Smooth muscle cell (in vitro differentiated cells): ENCODE data around the gene RFC1. TPM values are rescaled to one million over a fixed set of nuclear protein-coding genes. Genes with fewer than 3 reads are reported as not detected.

Experiments used
- DNase-seq: peaks from one replicate; lab custom pipeline; 2025; ENCODE audit not compliant: unreplicated experiment; lab: John Stamatoyannopoulos, UW
- H2AFZ ChIP-seq: fragments of 200-600 bp; sonication (generic); 2 replicates; pipeline ENCODE4 v1.6.0; 2016; ENCODE audit warnings: antibody characterized with exemption, low read depth, mild to moderate bottlenecking
- H3F3A ChIP-seq: fragments of 200-600 bp; sonication (generic); 2 replicates; pipeline ENCODE4 v1.6.0; 2017; ENCODE audit warnings: antibody characterized with exemption, low read depth
- H3K27ac ChIP-seq: fragments of 200-600 bp; sonication (generic); 2 replicates; pipeline ENCODE4 v1.5.1; 2016; ENCODE audit warnings: low read depth, mild to moderate bottlenecking
- H3K27me3 ChIP-seq: fragments of 200-600 bp; sonication (generic); 2 replicates; pipeline ENCODE4 v1.6.1; 2016; ENCODE audit warnings: low read depth, mild to moderate bottlenecking
- H3K36me3 ChIP-seq: fragments of 200-600 bp; sonication (generic); 2 replicates; pipeline ENCODE4 v1.5.1; 2016; ENCODE audit warnings: low read depth
- H3K4me1 ChIP-seq: fragments of 200-600 bp; sonication (generic); 2 replicates; pipeline ENCODE4 v1.5.1; 2016; ENCODE audit warnings: low read depth
- H3K4me2 ChIP-seq: fragments of 200-600 bp; sonication (generic); 2 replicates; pipeline ENCODE4 v1.6.0; 2016; ENCODE audit warnings: mild to moderate bottlenecking
- H3K4me3 ChIP-seq: fragments of 200-600 bp; sonication (generic); 2 replicates; pipeline ENCODE4 v1.5.1; 2016; ENCODE audit warnings: mild to moderate bottlenecking
- H3K79me2 ChIP-seq: fragments of 200-600 bp; sonication (generic); 2 replicates; pipeline ENCODE4 v1.6.0; 2016; ENCODE audit warnings: low read depth, mild to moderate bottlenecking
- H3K9ac ChIP-seq: fragments of 200-600 bp; sonication (generic); 2 replicates; pipeline ENCODE4 v1.6.0; 2016; ENCODE audit warnings: low read depth
- H3K9me3 ChIP-seq: fragments of 200-600 bp; sonication (generic); replicated peaks from 2 replicates; pipeline ENCODE4 v1.5.1; 2016; ENCODE audit warnings: low read depth
- H4K20me1 ChIP-seq: fragments of 200-600 bp; sonication (generic); 2 replicates; pipeline ENCODE4 v1.6.0; 2016; ENCODE audit warnings: low read depth
- WGBS: methylation state at CpG from one replicate; pipeline ENCODE4 v1.1.7; 2016; ENCODE audit warnings: low lambda C conversion rate; 5-methylcytosine and 5-hydroxymethylcytosine counted together
- polyA plus RNA-seq: library from polyadenylated mRNA; unstranded; fragments of >200 nt; fragmentation: Nextera tagmentation; extraction: Ambion mirVana; gene quantifications from 2 replicates; pipeline ENCODE4 v1.2.1, GENCODE V29; 2016
- total RNA-seq: library from RNA; depleted of rRNA; stranded (reverse); fragments of >200 nt; gene quantifications from 2 replicates; pipeline ENCODE4 v1.2.3, GENCODE V29; 2014
- TF ChIP-seq, protein P1 (sequence below): fragments of 200-600 bp; sonication (generic); IDR thresholded peaks from 2 replicates; pipeline ENCODE4 v1.5.1; 2017; ENCODE audit warnings: borderline replicate concordance, mild to moderate bottlenecking, antibody characterized with exemption; ENCODE audit not compliant: insufficient read depth, poor library complexity, severe bottlenecking

Gene RFC1
- total and polyA plus RNA-seq, 2 experiments from 2014 or later, result 25.3 to 48.0 TPM

DNA sequence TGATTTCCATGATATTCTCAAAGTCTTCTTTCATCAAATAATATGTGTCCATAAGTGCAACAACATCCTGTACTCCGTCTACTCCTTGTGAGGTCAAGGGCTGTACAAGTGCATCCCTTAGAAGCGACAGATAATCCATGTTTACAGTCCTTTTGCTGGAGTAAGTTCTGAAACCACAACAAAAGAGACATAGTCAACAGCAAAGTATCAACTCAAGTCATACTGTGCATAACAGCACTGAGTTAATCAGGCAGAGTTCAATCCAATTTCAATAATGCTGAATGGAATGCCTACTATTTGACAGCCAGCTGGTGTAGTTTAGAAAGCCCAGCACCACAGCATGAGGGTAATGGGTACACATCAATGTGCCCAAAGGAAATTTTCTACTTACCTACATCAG lies 74.5 kb downstream of the RFC1 start:
- Histone ChIP-seq H3K27me3 (no peaks in the 10 kb centered on the region), H3K36me3 (peaks cover 6% of the 10 kb centered on the region), H3K27ac (no peak overlapping the region), H3K79me2 (no peaks in the 10 kb centered on the region), H2AFZ (no peak overlapping the region), H3F3A (no peaks in the 10 kb centered on the region), H3K4me3 (no peak overlapping the region), H3K4me2 (no peak overlapping the region), H3K9ac (no peak overlapping the region), H4K20me1 (no peaks in the 10 kb centered on the region), H3K9me3 (no peaks in the 10 kb centered on the region), H3K4me1 (no peaks in the 10 kb centered on the region)
- DNase-seq, result no peak
- 95% methylated on average over 2 of the region's 2 CpGs for WGBS
- TF ChIP-seq, protein P1, sequence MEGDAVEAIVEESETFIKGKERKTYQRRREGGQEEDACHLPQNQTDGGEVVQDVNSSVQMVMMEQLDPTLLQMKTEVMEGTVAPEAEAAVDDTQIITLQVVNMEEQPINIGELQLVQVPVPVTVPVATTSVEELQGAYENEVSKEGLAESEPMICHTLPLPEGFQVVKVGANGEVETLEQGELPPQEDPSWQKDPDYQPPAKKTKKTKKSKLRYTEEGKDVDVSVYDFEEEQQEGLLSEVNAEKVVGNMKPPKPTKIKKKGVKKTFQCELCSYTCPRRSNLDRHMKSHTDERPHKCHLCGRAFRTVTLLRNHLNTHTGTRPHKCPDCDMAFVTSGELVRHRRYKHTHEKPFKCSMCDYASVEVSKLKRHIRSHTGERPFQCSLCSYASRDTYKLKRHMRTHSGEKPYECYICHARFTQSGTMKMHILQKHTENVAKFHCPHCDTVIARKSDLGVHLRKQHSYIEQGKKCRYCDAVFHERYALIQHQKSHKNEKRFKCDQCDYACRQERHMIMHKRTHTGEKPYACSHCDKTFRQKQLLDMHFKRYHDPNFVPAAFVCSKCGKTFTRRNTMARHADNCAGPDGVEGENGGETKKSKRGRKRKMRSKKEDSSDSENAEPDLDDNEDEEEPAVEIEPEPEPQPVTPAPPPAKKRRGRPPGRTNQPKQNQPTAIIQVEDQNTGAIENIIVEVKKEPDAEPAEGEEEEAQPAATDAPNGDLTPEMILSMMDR, result no peak

DNA sequence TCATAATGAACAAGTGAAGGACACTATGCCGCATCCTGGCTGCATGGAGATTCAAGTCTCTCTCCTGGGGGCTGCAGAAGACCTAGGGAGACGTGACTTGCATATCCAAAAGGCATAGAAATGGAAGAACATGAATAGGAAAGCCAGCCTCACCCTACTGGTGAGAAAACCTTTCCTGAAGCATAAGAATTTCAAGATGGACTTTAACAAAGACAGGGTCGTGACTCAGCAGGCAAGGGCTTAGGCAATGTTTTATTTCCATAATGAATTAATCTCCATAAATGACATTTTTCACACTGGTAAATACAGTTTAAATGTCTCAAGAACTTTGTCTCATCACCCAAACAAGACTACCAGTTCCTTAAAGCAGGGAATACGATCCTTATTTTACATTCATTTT lies 78.9 kb downstream of the RFC1 start:
- TF ChIP-seq, protein P1, result no peak
- WGBS, result 97% methylated on average over 4 of the region's 4 CpGs
- no peaks in the 10 kb centered on the region for H3K4me1 ChIP-seq
- H3F3A ChIP-seq, result no peaks in the 10 kb centered on the region
- no peaks in the 10 kb centered on the region for H3K27me3 ChIP-seq
- H2AFZ ChIP-seq, result no peak overlapping the region
- no peak for DNase-seq
- no peak overlapping the region for H3K4me3 ChIP-seq
- no peak overlapping the region for H3K9ac ChIP-seq
- H4K20me1 ChIP-seq, result no peaks in the 10 kb centered on the region
- no peaks in the 10 kb centered on the region for H3K79me2 ChIP-seq
- peaks cover 6% of the 10 kb centered on the region for H3K36me3 ChIP-seq
- H3K27ac ChIP-seq, result no peak overlapping the region
- no peak overlapping the region for H3K4me2 ChIP-seq
- H3K9me3 ChIP-seq, result no peaks in the 10 kb centered on the region

DNA sequence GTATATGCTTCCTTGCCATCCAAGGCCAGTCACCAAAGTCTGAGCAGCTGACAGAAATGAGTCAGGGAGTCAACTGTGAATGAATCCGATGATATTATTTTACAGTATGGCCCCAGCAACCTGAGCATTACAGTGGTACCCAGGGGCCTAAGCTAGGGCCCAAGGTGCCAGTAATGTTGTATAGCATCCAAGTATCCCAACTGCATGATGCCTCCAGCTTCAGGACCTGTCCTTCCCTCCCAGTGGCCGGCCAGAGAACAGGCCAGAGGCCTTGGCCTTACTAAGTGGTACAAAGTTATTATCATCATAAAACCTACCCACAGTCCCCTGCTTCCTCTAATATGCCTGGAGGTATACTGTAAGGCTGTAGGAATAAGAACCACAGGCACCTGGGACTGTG lies 79.9 kb downstream of the RFC1 start:
- H3K27ac ChIP-seq, result no peak overlapping the region
- no peaks in the 10 kb centered on the region for H3K9me3 ChIP-seq
- no peak for DNase-seq
- no peaks in the 10 kb centered on the region for H4K20me1 ChIP-seq
- H3K36me3 ChIP-seq, result peaks cover 6% of the 10 kb centered on the region
- WGBS, result 97% methylated on average over 2 of the region's 2 CpGs
- no peak overlapping the region for H3K4me3 ChIP-seq
- H3K27me3 ChIP-seq, result no peaks in the 10 kb centered on the region
- TF ChIP-seq, protein P1, result no peak
- no peaks in the 10 kb centered on the region for H3K4me1 ChIP-seq
- no peaks in the 10 kb centered on the region for H3F3A ChIP-seq
- no peak overlapping the region for H3K4me2 ChIP-seq
- no peak overlapping the region for H3K9ac ChIP-seq
- no peak overlapping the region for H2AFZ ChIP-seq
- H3K79me2 ChIP-seq, result no peaks in the 10 kb centered on the region

DNA sequence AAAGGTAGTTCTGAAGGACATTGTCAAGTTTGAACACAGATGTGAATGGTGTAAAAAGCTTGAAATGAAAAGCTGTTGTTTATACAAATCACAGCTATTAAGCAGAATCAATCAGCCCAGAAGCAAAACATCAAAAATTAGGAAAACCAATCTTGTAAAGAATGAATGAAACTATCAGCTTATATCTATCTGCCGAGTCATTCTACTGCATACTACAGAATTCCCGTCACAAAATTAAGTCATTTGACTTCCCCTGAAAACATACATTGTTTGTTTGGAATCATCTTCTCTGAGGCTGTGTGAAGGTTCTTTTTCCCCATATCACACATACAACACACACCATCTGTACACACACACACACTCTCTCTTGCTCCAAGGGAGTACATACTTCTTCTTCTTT lies 80.3 kb downstream of the RFC1 start:
- H3K9ac ChIP-seq, result no peak overlapping the region
- H4K20me1 ChIP-seq, result no peaks in the 10 kb centered on the region
- no peaks in the 10 kb centered on the region for H3K9me3 ChIP-seq
- no peak overlapping the region for H3K4me3 ChIP-seq
- H3F3A ChIP-seq, result no peaks in the 10 kb centered on the region
- WGBS, result 88% methylated on average over 2 of the region's 2 CpGs
- no peaks in the 10 kb centered on the region for H3K4me1 ChIP-seq
- no peaks in the 10 kb centered on the region for H3K27me3 ChIP-seq
- no peaks in the 10 kb centered on the region for H3K79me2 ChIP-seq
- no peak overlapping the region for H3K27ac ChIP-seq
- H3K36me3 ChIP-seq, result peaks cover 6% of the 10 kb centered on the region
- TF ChIP-seq, protein P1, result no peak
- no peak overlapping the region for H2AFZ ChIP-seq
- H3K4me2 ChIP-seq, result no peak overlapping the region
- DNase-seq, result no peak
